DOHH2 (cell line): ENCODE measurements around the gene ATXN7.

Experiments used
- EZH2phosphoT487 ChIP-seq: fragments of 200-600 bp; sonication (generic); IDR thresholded peaks from 2 replicates; pipeline ENCODE4 v1.6.1; 2017; ENCODE audit warnings: borderline replicate concordance, mild to moderate bottlenecking, antibody characterized with exemption, low read length, moderate library complexity, mixed read lengths
- TF ChIP-seq, protein P1 (sequence below): fragments of 200-600 bp; sonication (generic); IDR thresholded peaks from one replicate; pipeline ENCODE4 v1.5.1; 2014; ENCODE audit warnings: antibody characterized with exemption, mild to moderate bottlenecking, low read depth, low read length; ENCODE audit not compliant: poor library complexity, severe bottlenecking

DNA sequence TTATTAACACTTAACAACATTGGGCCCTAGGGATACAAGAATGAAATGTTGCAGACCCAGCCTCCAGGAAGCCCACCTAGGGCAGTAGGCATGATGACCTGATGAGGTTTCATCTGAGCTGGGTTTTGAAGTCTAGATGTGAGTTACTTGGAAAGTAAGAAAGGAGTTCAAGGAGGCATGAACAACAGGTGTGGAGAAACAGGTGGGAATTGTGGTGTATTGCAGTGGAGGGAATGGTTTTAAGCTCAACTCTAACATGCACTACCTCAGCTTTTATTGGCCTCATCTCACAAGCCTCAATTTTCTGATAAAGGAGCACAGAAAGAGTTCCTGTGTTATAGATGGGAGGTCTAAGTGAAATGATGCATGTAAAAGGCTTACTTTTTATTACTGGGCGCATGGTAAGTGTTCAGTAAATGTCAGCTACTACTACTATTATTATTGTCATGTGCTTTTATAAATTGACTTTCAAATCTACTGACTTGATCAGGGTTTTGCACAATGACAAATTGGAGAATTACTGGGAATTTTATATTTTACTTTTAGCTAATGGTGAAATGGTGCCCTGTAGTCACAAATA is 29.2 kb downstream of the ATXN7 start:
- TF ChIP-seq, protein P1, sequence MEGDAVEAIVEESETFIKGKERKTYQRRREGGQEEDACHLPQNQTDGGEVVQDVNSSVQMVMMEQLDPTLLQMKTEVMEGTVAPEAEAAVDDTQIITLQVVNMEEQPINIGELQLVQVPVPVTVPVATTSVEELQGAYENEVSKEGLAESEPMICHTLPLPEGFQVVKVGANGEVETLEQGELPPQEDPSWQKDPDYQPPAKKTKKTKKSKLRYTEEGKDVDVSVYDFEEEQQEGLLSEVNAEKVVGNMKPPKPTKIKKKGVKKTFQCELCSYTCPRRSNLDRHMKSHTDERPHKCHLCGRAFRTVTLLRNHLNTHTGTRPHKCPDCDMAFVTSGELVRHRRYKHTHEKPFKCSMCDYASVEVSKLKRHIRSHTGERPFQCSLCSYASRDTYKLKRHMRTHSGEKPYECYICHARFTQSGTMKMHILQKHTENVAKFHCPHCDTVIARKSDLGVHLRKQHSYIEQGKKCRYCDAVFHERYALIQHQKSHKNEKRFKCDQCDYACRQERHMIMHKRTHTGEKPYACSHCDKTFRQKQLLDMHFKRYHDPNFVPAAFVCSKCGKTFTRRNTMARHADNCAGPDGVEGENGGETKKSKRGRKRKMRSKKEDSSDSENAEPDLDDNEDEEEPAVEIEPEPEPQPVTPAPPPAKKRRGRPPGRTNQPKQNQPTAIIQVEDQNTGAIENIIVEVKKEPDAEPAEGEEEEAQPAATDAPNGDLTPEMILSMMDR, result no peak
- no peak for TF ChIP-seq EZH2phosphoT487
